HG02588 (cell line): ENCODE measurements around the gene AOPEP.
A peak's percentile ranks its signal among the peaks of the same experiment; 100 is the strongest.

Experiments used
- ATAC-seq: cut with Tn5 transposase; IDR thresholded peaks from one replicate; pipeline ENCODE4 v1.9.1; 2021; ENCODE audit warnings: mild to moderate bottlenecking, moderate library complexity; ENCODE audit not compliant: unreplicated experiment

The AOPEP gene

GRCh38 chr9:94980947-94981722 is 254.6 kb downstream of the AOPEP start:
- ATAC-seq, result no peak

- no peak for ATAC-seq
Observed at GRCh38 chr9:94981723-94982090, 255.2 kb downstream of the AOPEP start.

- ATAC-seq, result no peak
Observed at GRCh38 chr9:94982211-94982610, 255.7 kb downstream of the AOPEP start.

GRCh38 chr9:94983552-94983951 is 257.1 kb downstream of the AOPEP start:
- no peak for ATAC-seq

- no peak for ATAC-seq
Observed at GRCh38 chr9:94984891-94985476, 258.5 kb downstream of the AOPEP start.

- ATAC-seq, result no peak
Observed at GRCh38 chr9:94985649-94986048, 259.1 kb downstream of the AOPEP start.

- ATAC-seq, result no peak
Observed at GRCh38 chr9:94987731-94988130, 261.2 kb downstream of the AOPEP start.

GRCh38 chr9:94990897-94991561 is 264.5 kb downstream of the AOPEP start:
- ATAC-seq, result no peak

- ATAC-seq, result no peak
Observed at GRCh38 chr9:94991961-94992907, 265.7 kb downstream of the AOPEP start.

GRCh38 chr9:94993160-94993820 is 266.8 kb downstream of the AOPEP start:
- no peak for ATAC-seq

GRCh38 chr9:94993821-94994165 is 267.3 kb downstream of the AOPEP start:
- no peak for ATAC-seq

- ATAC-seq, result no peak
Observed at GRCh38 chr9:94995048-94995693, 268.7 kb downstream of the AOPEP start.

GRCh38 chr9:94996641-94997040 is 270.1 kb downstream of the AOPEP start:
- ATAC-seq, result no peak

GRCh38 chr9:94997727-94998126 is 271.2 kb downstream of the AOPEP start:
- ATAC-seq, result no peak

- no peak for ATAC-seq
Observed at GRCh38 chr9:94999832-95000231, 273.3 kb downstream of the AOPEP start.

GRCh38 chr9:95000821-95001220 is 274.3 kb downstream of the AOPEP start:
- ATAC-seq, result no peak

GRCh38 chr9:95001720-95002119 is 275.2 kb downstream of the AOPEP start:
- no peak for ATAC-seq

GRCh38 chr9:95003689-95004410 is 277.4 kb downstream of the AOPEP start:
- ATAC-seq, result peak; percentile 25
